K562 (cell line): Measurements from ENCODE around the gene TMCC2. TPM values are rescaled to one million over a fixed set of nuclear protein-coding genes. Genes with fewer than 3 reads are reported as not detected.
A peak's percentile ranks its signal among the peaks of the same experiment; 100 is the strongest.

Source experiments
- BACH1 ChIP-seq: fragments of 200-800 bp; sonication (Bioruptor generic); IDR thresholded peaks from 2 replicates; pipeline ENCODE4 v1.6.1; 2016; ENCODE audit warnings: missing genetic modification characterization, missing compliant biosample characterization
- CHCHD3 ChIP-seq: fragments of 250-450 bp; sonication (Bioruptor Pico); IDR thresholded peaks from 2 replicates; pipeline ENCODE4 v2.1.2; 2022; ENCODE audit warnings: mild to moderate bottlenecking
- ESRRB ChIP-seq: fragments of 250-450 bp; sonication (Bioruptor Pico); IDR thresholded peaks from 2 replicates; pipeline ENCODE4 v1.5.0; 2020; ENCODE audit warnings: mild to moderate bottlenecking, moderate library complexity, borderline replicate concordance
- GTF2F1 ChIP-seq: IDR thresholded peaks from 2 replicates; pipeline ENCODE4 v1.6.1; 2011; ENCODE audit warnings: low read depth, low read length, improper control_type of control experiment
- JUN ChIP-seq, 2 experiments: sonication (generic) in 1 of 2; formaldehyde crosslinking in 1 of 2; IDR thresholded peaks; 2 replicates each; pipeline versions ENCODE4 v1.6.1 to v1.8.0; 2012 to 2022; ENCODE audit warnings: borderline replicate concordance in 2 of 2, mild to moderate bottlenecking in 2 of 2, improper control_type of control experiment in 1 of 2, low read depth in 1 of 2, low read length in 1 of 2, missing genetic modification reagents in 1 of 2
- MBD1 ChIP-seq: fragments of 250-450 bp; sonication (Bioruptor Pico); IDR thresholded peaks from 2 replicates; pipeline ENCODE4 v1.8.0; 2022; ENCODE audit warnings: inconsistent platforms
- NCOA1 ChIP-seq: fragments of 450-650 bp; IDR thresholded peaks from 2 replicates; pipeline ENCODE4 v1.6.1; 2016; ENCODE audit warnings: low read depth
- NCOA4 ChIP-seq: fragments of 450-650 bp; IDR thresholded peaks from 2 replicates; pipeline ENCODE4 v1.6.1; 2018; ENCODE audit warnings: mild to moderate bottlenecking; ENCODE audit not compliant: partially characterized antibody
- NKRF ChIP-seq: fragments of 450-650 bp; IDR thresholded peaks from 2 replicates; pipeline ENCODE4 v1.6.1; 2016; ENCODE audit warnings: borderline replicate concordance
- NRF1 ChIP-seq, 2 experiments: fragments of 450-650 bp; IDR thresholded peaks in 1 of 2; conservative IDR thresholded peaks in 1 of 2; 2 replicates each; pipeline ENCODE4 v1.6.1; 2014; ENCODE audit warnings: mild to moderate bottlenecking in 2 of 2
- OTX1 ChIP-seq: fragments of 450-650 bp; formaldehyde crosslinking; IDR thresholded peaks from 2 replicates; pipeline ENCODE4 v1.4.0; 2022; ENCODE audit warnings: mild to moderate bottlenecking
- TEAD4 ChIP-seq, 2 experiments: sonication (generic) in 1 of 2; formaldehyde crosslinking in 1 of 2; IDR thresholded peaks; 2 replicates each; pipeline versions ENCODE4 v1.6.1 to v1.8.0; 2012 to 2022; ENCODE audit warnings: borderline replicate concordance in 1 of 2, inconsistent platforms in 1 of 2, low read length in 1 of 2, mild to moderate bottlenecking in 1 of 2, missing genetic modification reagents in 1 of 2
- XRCC4 ChIP-seq: IDR thresholded peaks from one replicate; pipeline ENCODE4 v1.6.1; 2011; ENCODE audit not compliant: insufficient read depth, insufficient read length; ENCODE audit errors: extremely low read depth
- ZNF398 ChIP-seq: fragments of 250-450 bp; sonication (Bioruptor Pico); IDR thresholded peaks from 2 replicates; pipeline ENCODE4 v1.8.0; 2021; ENCODE audit warnings: moderate library complexity, mild to moderate bottlenecking, inconsistent platforms
- polyA plus RNA-seq, 8 experiments: library from polyadenylated mRNA; depleted of rRNA in 4 of 8; stranded (reverse) in 5 of 8; unstranded in 3 of 8; fragments of >200 nt; fragmentation: Nextera tagmentation in 2 of 8; fragmentation: Illumina TruSeq in 1 of 8; extraction: Ambion mirVana in 2 of 8; extraction: Trizol in 1 of 8; gene quantifications; 2 replicates each; pipeline versions ENCODE4 v1.2.1 to v1.2.3, GENCODE V29; 2011 to 2014; ENCODE audit warnings: inconsistent platforms in 1 of 8, missing spikeins in 1 of 8
- total RNA-seq, 7 experiments: library from RNA; depleted of rRNA in 6 of 7; stranded (reverse); fragments of >200 nt in 6 of 7; fragmentation: Illumina TruSeq in 2 of 7; extraction: Trizol in 2 of 7; gene quantifications; 2 replicates each; pipeline versions ENCODE4 v1.2.1 to v1.2.3, GENCODE V29; 2011 to 2021; ENCODE audit warnings: low replicate concordance in 1 of 7
- TF ChIP-seq, protein P1 (sequence below): fragments of 450-650 bp; IDR thresholded peaks from 2 replicates; pipeline ENCODE4 v1.7.1; 2018; ENCODE audit warnings: mild to moderate bottlenecking, low read depth; ENCODE audit not compliant: partially characterized antibody
- TF ChIP-seq, protein P2 (sequence below): sonication (generic); formaldehyde crosslinking; IDR thresholded peaks from 2 replicates; pipeline ENCODE4 v1.9.0; 2022; ENCODE audit warnings: mild to moderate bottlenecking, missing genetic modification reagents

The TMCC2 gene
- total and polyA plus RNA-seq, 9 of the 15 experiments (the other 6 are each of a cell fraction or from before 2014, with no cell fraction given), result 0.06 to 1.8 (median 0.98) TPM

GRCh38 chr1:205237526-205238484 is 10.1 kb downstream of the TMCC2 start (continued):
- TF ChIP-seq, protein P1, sequence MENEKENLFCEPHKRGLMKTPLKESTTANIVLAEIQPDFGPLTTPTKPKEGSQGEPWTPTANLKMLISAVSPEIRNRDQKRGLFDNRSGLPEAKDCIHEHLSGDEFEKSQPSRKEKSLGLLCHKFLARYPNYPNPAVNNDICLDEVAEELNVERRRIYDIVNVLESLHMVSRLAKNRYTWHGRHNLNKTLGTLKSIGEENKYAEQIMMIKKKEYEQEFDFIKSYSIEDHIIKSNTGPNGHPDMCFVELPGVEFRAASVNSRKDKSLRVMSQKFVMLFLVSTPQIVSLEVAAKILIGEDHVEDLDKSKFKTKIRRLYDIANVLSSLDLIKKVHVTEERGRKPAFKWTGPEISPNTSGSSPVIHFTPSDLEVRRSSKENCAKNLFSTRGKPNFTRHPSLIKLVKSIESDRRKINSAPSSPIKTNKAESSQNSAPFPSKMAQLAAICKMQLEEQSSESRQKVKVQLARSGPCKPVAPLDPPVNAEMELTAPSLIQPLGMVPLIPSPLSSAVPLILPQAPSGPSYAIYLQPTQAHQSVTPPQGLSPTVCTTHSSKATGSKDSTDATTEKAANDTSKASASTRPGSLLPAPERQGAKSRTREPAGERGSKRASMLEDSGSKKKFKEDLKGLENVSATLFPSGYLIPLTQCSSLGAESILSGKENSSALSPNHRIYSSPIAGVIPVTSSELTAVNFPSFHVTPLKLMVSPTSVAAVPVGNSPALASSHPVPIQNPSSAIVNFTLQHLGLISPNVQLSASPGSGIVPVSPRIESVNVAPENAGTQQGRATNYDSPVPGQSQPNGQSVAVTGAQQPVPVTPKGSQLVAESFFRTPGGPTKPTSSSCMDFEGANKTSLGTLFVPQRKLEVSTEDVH, result peak; percentile 72
- TF ChIP-seq ZNF398 (no peak), MBD1 (no peak), NCOA4 (no peak), CHCHD3 (CRISPR knock-in tag) (no peak), OTX1 (CRISPR knock-in tag) (no peak), XRCC4 (no peak), JUN (IDR thresholded peaks at IDR 0.05; ENCODE audit: borderline replicate concordance, low read depth, low read length) (0 out of 2 replicates have a peak, but pooled peaks have one; percentile 24), JUN (CRISPR knock-in tag; IDR thresholded peaks at IDR 0.05; ENCODE audit: borderline replicate concordance) (no peak), ESRRB (no peak), GTF2F1 (no peak), NKRF (no peak), TEAD4 (IDR thresholded peaks at IDR 0.05; ENCODE audit: low read length) (peak; percentile 87), TEAD4 (CRISPR knock-in tag; IDR thresholded peaks at IDR 0.05; ENCODE audit: borderline replicate concordance) (no peak), NCOA1 (no peak), NRF1 (conservative IDR thresholded peaks at IDR 0.05 in 1 of 2, IDR thresholded peaks at IDR 0.05 in 1 of 2) (0 out of 4 replicates have a peak, but pooled peaks of 1 of the 2 experiments have one; percentile 28), BACH1 (tag) (no peak)
- TF ChIP-seq, protein P2, sequence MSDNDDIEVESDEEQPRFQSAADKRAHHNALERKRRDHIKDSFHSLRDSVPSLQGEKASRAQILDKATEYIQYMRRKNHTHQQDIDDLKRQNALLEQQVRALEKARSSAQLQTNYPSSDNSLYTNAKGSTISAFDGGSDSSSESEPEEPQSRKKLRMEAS (CRISPR knock-in tag), result peak; percentile 58; the same call in 1 of the 2 replicates
